Urinary bladder (tissue), 4 donors: ENCODE measurements around the gene AQP6. TPM values are rescaled to one million over a fixed set of nuclear protein-coding genes. Genes with fewer than 3 reads are reported as not detected.
A peak's percentile ranks its signal among the peaks of the same experiment; 100 is the strongest.

Experiments
- DNase-seq: peaks from one replicate; pipeline ENCODE4 v3.0.0-alpha.2; 2015; ENCODE audit errors: extremely low spot score
- H3K27ac ChIP-seq: one replicate; pipeline ENCODE4 v1.5.1; 2013; ENCODE audit warnings: low read depth, mild to moderate bottlenecking, moderate library complexity
- H3K36me3 ChIP-seq: one replicate; pipeline ENCODE4 v1.6.1; 2013; ENCODE audit warnings: mild to moderate bottlenecking, moderate library complexity; ENCODE audit not compliant: insufficient read depth
- H3K4me1 ChIP-seq: one replicate; pipeline ENCODE4 v1.6.1; 2013; ENCODE audit warnings: mild to moderate bottlenecking, moderate library complexity; ENCODE audit not compliant: insufficient read depth
- H3K4me3 ChIP-seq: one replicate; pipeline ENCODE4 v1.5.1; 2013; ENCODE audit warnings: low read depth, low read length
- WGBS: extraction: QIAGEN DNeasy Blood & Tissue Kit; methylation state at CpG from one replicate; pipeline ENCODE4 v1.1.7; 2013; 5-methylcytosine and 5-hydroxymethylcytosine counted together
- polyA plus RNA-seq: library from polyadenylated mRNA; stranded (reverse); fragments of 200-250 nt; gene quantifications from one replicate; pipeline ENCODE4 v1.2.3, GENCODE V29; 2013
- total RNA-seq: library from RNA; depleted of rRNA; stranded (reverse); fragments of >200 nt; gene quantifications from one replicate; pipeline ENCODE4 v1.2.3, GENCODE V29; 2014
- donor health status: healthy with polysubstance abuse.
- donor health status: healthy.

AQP6 gene
- total and polyA plus RNA-seq, 2 donors: 0.08 to 0.26 TPM

DNA sequence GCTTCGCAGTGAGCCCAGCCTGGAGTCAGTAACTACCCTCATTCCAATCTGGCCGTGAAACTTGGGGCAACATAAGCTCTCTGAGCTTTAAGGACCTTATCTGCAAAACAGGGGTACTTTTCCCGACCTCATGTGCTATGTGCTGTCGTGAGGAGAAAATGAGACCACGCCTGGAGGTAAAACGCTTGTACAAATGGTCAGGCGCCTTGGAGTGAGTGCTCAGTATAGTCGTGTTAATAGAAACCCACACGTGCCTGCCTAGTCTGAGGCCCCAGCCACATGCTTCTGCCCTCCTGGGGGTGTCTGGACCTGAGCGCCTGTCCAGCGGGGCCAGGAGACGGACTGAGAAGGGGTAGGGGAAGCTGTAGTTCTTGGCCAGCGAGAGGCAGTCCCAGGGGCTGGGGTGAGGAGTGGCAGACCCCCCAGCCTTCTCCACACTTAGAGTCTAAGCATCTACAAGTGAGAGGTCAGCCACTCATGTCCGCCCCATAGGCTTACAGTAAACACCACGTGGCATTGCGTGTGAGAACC lies 6.2 kb upstream of the AQP6 start:
- 31% methylated on average over 16 of the region's 16 CpGs for WGBS
- no peak overlapping the region for H3K27ac ChIP-seq
- H3K4me3 ChIP-seq: no peak overlapping the region
- DNase-seq: no peak
- H3K4me1 ChIP-seq: no peaks in the 10 kb centered on the region
- H3K36me3 ChIP-seq: no peaks in the 10 kb centered on the region

DNA sequence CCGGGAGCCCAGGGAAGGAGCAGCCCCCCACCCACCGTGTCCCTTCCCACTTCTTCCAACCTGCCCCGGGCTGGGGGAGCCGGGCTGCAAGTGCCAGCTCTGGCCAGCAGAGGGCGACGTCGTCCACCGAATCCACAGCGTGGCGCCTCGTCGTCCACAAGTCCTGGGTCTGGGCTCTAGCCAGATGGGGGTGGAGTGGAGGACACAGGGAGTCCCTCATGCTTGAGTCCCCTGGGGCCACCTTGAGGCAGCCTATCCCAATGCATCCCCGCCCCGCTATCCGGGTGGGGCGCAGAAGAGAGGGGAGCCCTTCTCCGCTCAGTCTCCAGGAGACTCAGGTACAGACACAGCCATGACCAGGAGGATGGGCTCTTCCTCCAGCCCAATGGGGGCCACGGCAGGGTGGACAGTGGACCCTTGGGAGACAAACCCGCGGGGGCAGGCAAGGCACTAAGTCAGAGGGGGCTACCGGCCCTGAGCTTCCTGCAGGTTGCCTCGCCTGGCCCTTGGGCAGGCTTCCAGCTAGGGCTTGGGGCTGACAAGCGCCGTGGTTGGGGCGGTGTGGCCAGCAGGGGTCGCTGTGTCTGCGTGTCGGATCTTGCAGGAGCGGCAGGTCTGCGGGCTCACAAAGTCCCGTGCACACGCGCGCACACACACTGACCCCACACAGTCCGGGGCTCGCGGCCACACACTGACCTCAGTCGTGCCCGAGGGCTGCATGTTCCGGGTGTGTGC lies 5.5 kb upstream of the AQP6 start:
- no peaks in the 10 kb centered on the region for H3K36me3 ChIP-seq
- peak overlapping the region; percentile 6 for H3K4me3 ChIP-seq
- no peak overlapping the region for H3K27ac ChIP-seq
- H3K4me1 ChIP-seq: no peaks in the 10 kb centered on the region
- DNase-seq: peak; percentile 61
- 1% methylated on average over 40 of the region's 40 CpGs for WGBS

DNA sequence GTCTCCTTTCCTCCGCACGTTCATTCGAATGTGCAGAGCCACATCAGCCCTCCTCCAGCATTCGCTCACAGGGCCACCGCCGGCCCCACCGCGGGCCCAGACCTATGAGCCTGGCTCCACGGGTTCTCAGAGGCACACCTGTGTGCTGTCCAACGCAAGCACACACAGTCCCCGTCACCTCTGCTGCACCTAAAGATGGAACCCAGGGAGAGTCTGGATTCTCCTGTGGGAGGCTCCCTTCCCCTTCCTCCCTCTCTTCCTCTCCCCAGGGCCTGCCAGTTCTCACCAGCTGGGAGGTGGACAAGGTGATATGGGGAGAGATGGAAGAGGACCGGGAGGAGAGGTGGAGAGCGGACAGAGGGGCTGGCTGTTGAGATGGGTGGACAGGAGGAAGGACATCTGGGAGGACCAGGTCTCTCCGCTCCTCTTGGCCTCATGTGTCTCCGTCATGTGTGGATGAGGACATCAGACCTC lies 4.9 kb upstream of the AQP6 start:
- Histone ChIP-seq H3K4me1 (no peaks in the 10 kb centered on the region), H3K27ac (no peak overlapping the region), H3K4me3 (no peak overlapping the region), H3K36me3 (no peaks in the 10 kb centered on the region)
- no peak for DNase-seq
- 40% methylated on average over 15 of the region's 15 CpGs for WGBS

DNA sequence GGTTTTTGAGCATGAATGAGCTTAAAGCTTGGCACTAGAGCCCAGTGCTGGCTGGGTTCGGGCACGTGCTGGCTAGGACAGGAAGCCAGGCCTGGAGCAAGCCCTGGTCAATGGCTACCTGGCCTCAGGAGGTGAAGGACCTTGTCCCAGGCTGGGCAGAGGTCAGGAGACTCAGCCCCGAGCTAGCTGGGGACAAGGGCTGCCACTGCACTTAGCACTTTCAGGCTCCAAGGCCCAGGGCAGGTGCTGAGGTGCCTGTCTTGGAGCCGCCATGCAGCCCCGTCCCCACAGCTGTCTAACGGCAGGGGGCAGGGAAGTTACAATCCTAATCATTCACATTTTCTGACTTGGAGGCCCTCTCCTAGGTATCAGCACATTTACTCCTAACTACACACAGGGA lies 4.3 kb upstream of the AQP6 start:
- H3K4me3 ChIP-seq: no peak overlapping the region
- DNase-seq: no peak
- 91% methylated on average over 6 of the region's 6 CpGs for WGBS
- no peak overlapping the region for H3K27ac ChIP-seq
- H3K4me1 ChIP-seq: no peaks in the 10 kb centered on the region
- H3K36me3 ChIP-seq: no peaks in the 10 kb centered on the region

- H3K36me3 ChIP-seq: no peaks in the 10 kb centered on the region
- H3K4me3 ChIP-seq: no peak overlapping the region
- WGBS: 78% methylated on average over 5 of the region's 5 CpGs
- no peak overlapping the region for H3K27ac ChIP-seq
- H3K4me1 ChIP-seq: no peaks in the 10 kb centered on the region
- DNase-seq: no peak
Measured at GRCh38 chr12:49969027-49969426, 3.7 kb upstream of the AQP6 start.

GRCh38 chr12:49969651-49970429 lies 2.9 kb upstream of the AQP6 start:
- H3K4me1 ChIP-seq: no peaks in the 10 kb centered on the region
- no peak overlapping the region for H3K27ac ChIP-seq
- no peak for DNase-seq
- no peaks in the 10 kb centered on the region for H3K36me3 ChIP-seq
- 88% methylated on average over 12 of the region's 12 CpGs for WGBS
- H3K4me3 ChIP-seq: no peak overlapping the region

- no peak overlapping the region for H3K27ac ChIP-seq
- DNase-seq: no peak
- no peak overlapping the region for H3K4me3 ChIP-seq
- no peaks in the 10 kb centered on the region for H3K36me3 ChIP-seq
- no peaks in the 10 kb centered on the region for H3K4me1 ChIP-seq
- WGBS: 69% methylated on average over 10 of the region's 10 CpGs
Measured at GRCh38 chr12:49970658-49971057, 2.1 kb upstream of the AQP6 start.

- Histone ChIP-seq H3K4me3 (no peak overlapping the region), H3K36me3 (no peaks in the 10 kb centered on the region), H3K27ac (no peak overlapping the region), H3K4me1 (no peaks in the 10 kb centered on the region)
- 80% methylated on average over 6 of the region's 6 CpGs for WGBS
- no peak for DNase-seq
Measured at GRCh38 chr12:49971141-49971540, 1.6 kb upstream of the AQP6 start.

GRCh38 chr12:49972129-49972528 lies 618 bp upstream of the AQP6 start:
- H3K4me1 ChIP-seq: no peaks in the 10 kb centered on the region
- 84% methylated on average over 9 of the region's 9 CpGs for WGBS
- H3K36me3 ChIP-seq: no peaks in the 10 kb centered on the region
- DNase-seq: no peak
- H3K27ac ChIP-seq: no peak overlapping the region
- H3K4me3 ChIP-seq: no peak overlapping the region

- H3K4me1 ChIP-seq: no peaks in the 10 kb centered on the region
- no peak for DNase-seq
- no peak overlapping the region for H3K27ac ChIP-seq
- 90% methylated on average over 19 of the region's 19 CpGs for WGBS
- no peak overlapping the region for H3K4me3 ChIP-seq
- H3K36me3 ChIP-seq: no peaks in the 10 kb centered on the region
Measured at GRCh38 chr12:49973361-49973830, 649 bp downstream of the AQP6 start.

- H3K4me3 ChIP-seq: no peak overlapping the region
- WGBS: 34% methylated on average over 15 of the region's 15 CpGs
- DNase-seq: no peak
- no peaks in the 10 kb centered on the region for H3K36me3 ChIP-seq
- H3K27ac ChIP-seq: no peak overlapping the region
- no peaks in the 10 kb centered on the region for H3K4me1 ChIP-seq
Measured at GRCh38 chr12:49974231-49974675, 1.5 kb downstream of the AQP6 start.

DNA sequence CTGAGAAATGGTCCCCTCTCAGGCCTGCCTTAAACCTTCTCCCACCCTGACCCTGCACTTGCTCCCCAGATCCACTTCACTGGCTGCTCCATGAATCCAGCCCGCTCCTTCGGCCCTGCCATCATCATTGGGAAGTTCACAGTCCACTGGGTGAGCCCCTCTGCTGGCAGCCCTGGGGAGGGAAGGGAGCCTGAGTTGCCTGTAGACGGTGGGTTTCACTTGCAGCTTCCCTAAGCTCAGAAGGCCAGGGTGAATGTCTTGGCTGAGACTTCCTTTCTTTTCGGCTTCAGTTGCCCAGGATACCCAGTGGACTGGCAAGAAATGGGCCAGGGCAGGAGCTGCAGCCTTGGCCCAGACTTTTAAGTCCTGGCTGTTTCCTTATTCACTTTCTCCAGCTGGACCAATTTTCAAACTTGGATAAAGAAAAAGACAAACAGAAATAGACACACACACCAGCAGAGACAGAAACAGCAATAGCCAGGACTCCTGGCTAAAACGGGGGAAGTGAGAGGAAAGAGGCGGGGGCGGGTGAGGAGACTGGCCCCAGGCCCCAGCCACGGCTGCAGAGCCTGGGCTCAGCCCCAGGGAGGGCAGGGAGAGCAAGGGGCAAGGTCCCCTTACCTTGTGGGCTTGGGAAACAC lies 2.0 kb downstream of the AQP6 start:
- no peak for DNase-seq
- 36% methylated on average over 8 of the region's 8 CpGs for WGBS
- Histone ChIP-seq H3K27ac (no peak overlapping the region), H3K4me3 (no peak overlapping the region), H3K36me3 (no peaks in the 10 kb centered on the region), H3K4me1 (no peaks in the 10 kb centered on the region)

DNA sequence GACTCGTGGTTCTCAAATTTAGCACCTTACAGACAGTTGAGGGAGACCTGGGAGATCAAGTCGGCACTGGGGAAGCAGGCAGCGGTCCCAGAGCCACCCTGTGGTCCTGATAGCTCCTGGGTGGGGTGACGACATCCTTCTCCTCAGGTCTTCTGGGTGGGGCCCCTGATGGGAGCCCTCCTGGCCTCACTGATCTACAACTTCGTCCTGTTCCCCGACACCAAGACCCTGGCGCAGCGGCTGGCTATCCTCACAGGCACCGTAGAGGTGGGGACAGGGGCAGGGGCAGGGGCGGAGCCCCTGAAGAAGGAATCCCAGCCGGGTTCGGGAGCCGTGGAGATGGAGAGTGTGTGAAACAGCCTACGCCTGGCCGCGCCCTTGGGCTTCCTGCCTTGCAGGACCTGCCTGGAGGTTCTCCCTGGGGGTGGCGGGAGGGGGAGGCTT lies 2.6 kb downstream of the AQP6 start:
- no peak overlapping the region for H3K4me3 ChIP-seq
- no peaks in the 10 kb centered on the region for H3K4me1 ChIP-seq
- no peak for DNase-seq
- 48% methylated on average over 17 of the region's 17 CpGs for WGBS
- no peak overlapping the region for H3K27ac ChIP-seq
- H3K36me3 ChIP-seq: no peaks in the 10 kb centered on the region
